K562 (cell line): ENCODE measurements around the gene C6orf89. TPM values are rescaled to one million over a fixed set of nuclear protein-coding genes. Genes with fewer than 3 reads are reported as not detected.

Source experiments
- CBX3 ChIP-seq, 2 experiments: IDR thresholded peaks; 1 replicate in 1 of 2; 2 replicates in 1 of 2; pipeline ENCODE4 v1.6.1; 2012; ENCODE audit warnings: inconsistent platforms in 2 of 2, low read length in 2 of 2, borderline replicate concordance in 1 of 2, control low read depth in 1 of 2
- EGR1 ChIP-seq: fragments of 450-650 bp; conservative IDR thresholded peaks from 2 replicates; pipeline ENCODE4 v1.6.1; 2017; ENCODE audit warnings: mild to moderate bottlenecking
- HMGN3 ChIP-seq: IDR thresholded peaks from 2 replicates; pipeline ENCODE4 v1.6.1; 2011; ENCODE audit warnings: borderline replicate concordance, low read depth, mild to moderate bottlenecking, mixed read lengths, low read length; ENCODE audit not compliant: insufficient read length; ENCODE audit errors: extremely low read depth
- IFI16 ChIP-seq: fragments of 250-450 bp; sonication (Bioruptor Pico); IDR thresholded peaks from 2 replicates; pipeline ENCODE4 v2.1.2; 2022; ENCODE audit warnings: mild to moderate bottlenecking, inconsistent platforms
- JUND ChIP-seq, 2 experiments: IDR thresholded peaks; 2 replicates in 1 of 2; 3 replicates in 1 of 2; pipeline ENCODE4 v1.6.1; 2011; ENCODE audit warnings: borderline replicate concordance in 2 of 2, low read depth in 2 of 2, low read length in 2 of 2, improper control_type of control experiment in 1 of 2, missing biosample characterization in 1 of 2, missing genetic modification characterization in 1 of 2, missing genetic modification reagents in 1 of 2
- MAZ ChIP-seq, 2 experiments: fragments of 450-650 bp in 1 of 2; sonication (generic) in 1 of 2; formaldehyde crosslinking; IDR thresholded peaks in 1 of 2; conservative IDR thresholded peaks in 1 of 2; 2 replicates each; pipeline versions ENCODE4 v1.4.0 to v1.5.0; 2020; ENCODE audit warnings: mild to moderate bottlenecking in 1 of 2, missing genetic modification reagents in 1 of 2
- NCOA4 ChIP-seq: fragments of 450-650 bp; IDR thresholded peaks from 2 replicates; pipeline ENCODE4 v1.6.1; 2018; ENCODE audit warnings: mild to moderate bottlenecking; ENCODE audit not compliant: partially characterized antibody
- PBX2 ChIP-seq, 2 experiments: IDR thresholded peaks in 1 of 2; conservative IDR thresholded peaks in 1 of 2; 2 replicates each; pipeline ENCODE4 v1.6.1; 2016; ENCODE audit warnings: low read depth in 2 of 2, mild to moderate bottlenecking in 1 of 2, missing compliant biosample characterization in 1 of 2, missing genetic modification characterization in 1 of 2, moderate library complexity in 1 of 2
- PTTG1 ChIP-seq: fragments of 450-650 bp; IDR thresholded peaks from 2 replicates; pipeline ENCODE4 v1.6.1; 2016; ENCODE audit warnings: low read depth, mild to moderate bottlenecking, missing genetic modification characterization, missing compliant biosample characterization
- PYGO2 ChIP-seq: fragments of 450-650 bp; IDR thresholded peaks from 2 replicates; pipeline ENCODE4 v1.6.1; 2016; ENCODE audit warnings: mild to moderate bottlenecking, missing genetic modification characterization, moderate library complexity, missing compliant biosample characterization
- RBM39 ChIP-seq: fragments of 200-400 bp; formaldehyde crosslinking; optimal IDR thresholded peaks from 2 replicates; pipeline ENCODE3; 2018; ENCODE audit warnings: low read depth, low read length
- SMAD4 ChIP-seq: fragments of 250-450 bp; sonication (Bioruptor Pico); conservative IDR thresholded peaks from 2 replicates; pipeline ENCODE4 v1.8.0; 2021; ENCODE audit warnings: inconsistent platforms, mild to moderate bottlenecking, moderate library complexity
- ZBTB1 ChIP-seq: sonication (generic); formaldehyde crosslinking; IDR thresholded peaks from 2 replicates; pipeline ENCODE4 v1.8.1; 2023; ENCODE audit warnings: missing genetic modification reagents, low read depth, mild to moderate bottlenecking, borderline replicate concordance
- ZNF274 ChIP-seq: IDR thresholded peaks from 2 replicates; pipeline ENCODE4 v1.6.1; 2011; ENCODE audit warnings: low read depth, mild to moderate bottlenecking, low read length, moderate library complexity, borderline replicate concordance
- ZNF431 ChIP-seq: sonication (generic); formaldehyde crosslinking; IDR thresholded peaks from 2 replicates; pipeline ENCODE4 v1.8.0; 2022; ENCODE audit warnings: mild to moderate bottlenecking, missing genetic modification reagents
- ZNF592 ChIP-seq: fragments of 450-650 bp; IDR thresholded peaks from 2 replicates; pipeline ENCODE4 v1.6.1; 2017; ENCODE audit warnings: antibody characterized with exemption, mild to moderate bottlenecking
- ZNF668 ChIP-seq: fragments of 250-450 bp; sonication (Bioruptor Pico); IDR thresholded peaks from 2 replicates; pipeline ENCODE4 v1.8.0; 2022; ENCODE audit warnings: mild to moderate bottlenecking, inconsistent platforms
- polyA plus RNA-seq, 8 experiments: library from polyadenylated mRNA; depleted of rRNA in 4 of 8; stranded (reverse) in 5 of 8; unstranded in 3 of 8; fragments of >200 nt; fragmentation: Nextera tagmentation in 2 of 8; fragmentation: Illumina TruSeq in 1 of 8; extraction: Ambion mirVana in 2 of 8; extraction: Trizol in 1 of 8; gene quantifications; 2 replicates each; pipeline versions ENCODE4 v1.2.1 to v1.2.3, GENCODE V29; 2011 to 2014; ENCODE audit warnings: inconsistent platforms in 1 of 8, missing spikeins in 1 of 8
- total RNA-seq, 7 experiments: library from RNA; depleted of rRNA in 6 of 7; stranded (reverse); fragments of >200 nt in 6 of 7; fragmentation: Illumina TruSeq in 2 of 7; extraction: Trizol in 2 of 7; gene quantifications; 2 replicates each; pipeline versions ENCODE4 v1.2.1 to v1.2.3, GENCODE V29; 2011 to 2021; ENCODE audit warnings: low replicate concordance in 1 of 7

C6orf89 gene
- total and polyA plus RNA-seq, 9 of the 15 experiments (the other 6 are each of a cell fraction or from before 2014, with no cell fraction given), result 35.2 to 111 (median 58.5) TPM

GRCh38 chr6:36851149-36851614 lies 34.6 kb upstream of the C6orf89 start (continued):
- TF ChIP-seq NCOA4, result no peak
- no peak; the same call in 1 of the 2 replicates for TF ChIP-seq ZNF592
- TF ChIP-seq CBX3 (IDR thresholded peaks at IDR 0.05; ENCODE audit: borderline replicate concordance in 1 of 2, low read length in 2 of 2), result peak in 1 of 2 experiments; percentile 73; a peak in 2 of 3 replicates
- no peak for TF ChIP-seq PYGO2 (tag)
- TF ChIP-seq RBM39, result no peak
- 0 out of 2 replicates have a peak, but pooled peaks have one; percentile 18 for TF ChIP-seq JUND (IDR thresholded peaks at IDR 0.05; ENCODE audit: borderline replicate concordance, low read depth, low read length)
- TF ChIP-seq JUND (tag; IDR thresholded peaks at IDR 0.05; ENCODE audit: borderline replicate concordance, low read depth, low read length), result no peak
- TF ChIP-seq IFI16 (CRISPR knock-in tag), result no peak
- TF ChIP-seq ZBTB1 (CRISPR knock-in tag), result no peak
- TF ChIP-seq ZNF431, result 0 out of 2 replicates have a peak, but pooled peaks have one; percentile 34
- TF ChIP-seq MAZ (CRISPR knock-in tag; conservative IDR thresholded peaks at IDR 0.05 in 1 of 2, IDR thresholded peaks at IDR 0.05 in 1 of 2), result peak in 1 of 2 experiments; percentile 57; a peak in 1 of 4 replicates
- TF ChIP-seq PBX2 (CRISPR knock-in tag; IDR thresholded peaks at IDR 0.05; ENCODE audit: low read depth), result no peak
- no peak for TF ChIP-seq PBX2 (tag; conservative IDR thresholded peaks at IDR 0.05; ENCODE audit: low read depth)
- no peak for TF ChIP-seq EGR1
- no peak for TF ChIP-seq ZNF668 (CRISPR knock-in tag)
- no peak for TF ChIP-seq PTTG1 (tag)
- TF ChIP-seq ZNF274, result no peak
- TF ChIP-seq SMAD4, result no peak
- no peak for TF ChIP-seq HMGN3
